ENCODE measurements around the gene TM7SF3.
"Not testable (repeated sequence)": the region's sequence is repeated elsewhere in the genome, so short reads cannot be mapped to it uniquely, and the experiment has no call there.

Gene TM7SF3

DNA sequence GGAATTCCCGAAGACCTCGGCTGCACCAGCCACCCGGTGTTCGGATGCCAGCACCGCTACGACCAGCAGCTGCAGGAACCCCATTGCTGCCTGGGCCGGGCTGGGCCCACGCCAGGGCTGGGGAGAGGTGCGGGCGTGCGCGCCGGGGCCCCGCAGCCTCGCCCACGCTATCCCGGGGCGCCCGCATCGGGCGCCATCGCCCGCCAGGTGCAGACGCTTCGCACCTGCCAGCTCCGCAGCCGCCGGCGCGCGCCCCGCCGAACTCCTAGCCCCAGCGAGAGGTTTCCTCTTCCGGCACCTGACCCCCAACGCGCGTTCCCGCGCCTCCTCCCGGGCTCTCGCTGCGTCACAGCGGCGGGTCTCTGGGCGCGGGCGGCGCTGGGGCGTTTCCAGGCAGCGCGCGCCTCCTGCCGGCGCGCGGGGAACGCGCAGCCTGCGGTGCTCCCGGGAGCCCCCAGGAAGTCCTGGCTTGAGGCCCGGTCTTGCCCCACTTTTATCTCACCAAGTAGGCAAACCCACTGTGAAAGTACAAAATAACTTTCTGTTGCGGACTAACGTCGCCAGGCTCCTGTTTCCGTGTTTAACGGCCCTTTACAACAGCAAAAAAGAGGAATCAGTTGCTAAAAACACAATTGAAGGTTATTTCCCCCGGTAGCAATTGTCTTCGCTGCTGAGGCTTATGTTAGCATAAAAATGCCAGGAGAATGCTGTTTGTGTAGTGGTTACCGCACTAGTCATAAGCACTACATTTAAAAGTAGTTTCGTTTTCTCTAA, at the start of gene TM7SF3:
Gene TM7SF3, minus strand, starts transcription at position 300 of the 774 bp plus-strand sequence. Its CDS starts 216 bp downstream, at position 84.
- FAIRE-seq, result no peak

DNA sequence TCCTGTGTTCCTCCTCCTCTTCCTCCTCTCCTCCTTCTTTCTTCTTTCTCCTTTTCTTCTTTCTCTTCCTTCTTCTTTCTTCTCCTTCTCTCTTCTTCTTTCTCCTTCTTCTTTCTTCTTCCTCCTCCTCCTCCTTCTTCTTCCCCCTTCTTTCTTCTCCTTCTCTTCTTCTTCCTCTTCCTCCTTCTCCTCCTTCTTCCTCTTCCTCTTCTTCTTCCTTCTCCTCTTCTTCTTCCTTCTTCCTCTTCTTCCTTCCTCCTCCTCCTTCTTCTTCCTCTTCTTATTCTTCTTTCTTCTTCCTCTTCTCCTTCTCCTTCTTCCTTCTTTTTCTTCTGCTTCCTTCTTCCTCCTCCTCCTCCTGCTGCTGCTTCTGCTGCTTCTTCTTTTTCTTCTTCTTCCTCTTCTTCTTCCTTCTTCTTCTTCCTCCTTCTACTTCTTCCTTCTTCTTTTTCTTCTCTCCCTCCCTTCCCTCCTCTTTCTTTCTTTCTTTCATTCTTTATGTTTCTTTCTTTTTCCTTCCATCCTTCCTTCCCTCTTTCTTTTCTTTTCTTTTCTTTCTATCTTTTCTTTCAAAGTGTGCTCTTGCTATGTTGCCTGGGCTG, 49.2 kb upstream of the TM7SF3 start:
- no peak for FAIRE-seq

DNA sequence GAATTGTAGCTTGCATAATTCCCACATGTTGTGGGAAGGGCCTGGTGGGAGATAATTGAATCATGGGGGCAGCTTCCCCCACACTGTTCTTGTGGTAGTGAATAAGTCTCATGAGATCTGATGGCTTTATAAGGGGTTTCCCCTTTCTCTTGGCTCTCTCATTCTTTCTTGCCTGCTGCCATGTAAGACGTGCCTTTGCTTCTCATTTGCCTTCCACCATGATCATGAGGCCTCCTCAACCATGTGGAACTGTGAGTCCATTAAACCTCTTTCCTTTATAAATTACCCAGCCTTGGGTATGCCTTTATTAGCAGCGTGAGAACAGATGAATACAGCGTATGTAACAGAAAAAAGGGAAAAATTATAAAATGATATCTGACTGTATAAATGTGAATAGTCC, 47.1 kb upstream of the TM7SF3 start:
- no peak for FAIRE-seq

DNA sequence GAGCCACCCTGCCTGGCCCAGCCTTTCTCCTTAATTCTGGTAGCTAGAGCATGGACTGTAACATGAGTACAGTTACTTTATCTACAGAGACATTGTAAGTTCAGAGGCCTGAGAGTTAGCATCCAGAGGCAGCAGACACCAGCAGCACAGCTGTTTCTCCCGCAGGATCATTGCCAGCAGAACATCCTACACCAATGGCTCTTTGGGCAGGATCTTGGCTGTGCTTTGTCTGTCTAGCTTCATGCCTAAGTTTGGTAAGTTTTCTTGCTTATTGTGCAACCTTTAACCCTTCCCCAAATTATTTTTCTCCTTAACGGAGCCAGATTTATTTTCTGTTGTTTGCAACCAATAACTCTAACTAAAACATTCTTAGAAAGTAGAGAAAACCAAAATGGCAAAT, 46.6 kb upstream of the TM7SF3 start:
- FAIRE-seq, result no peak

GRCh38 chr12:27057543-27057942, 43.4 kb upstream of the TM7SF3 start:
- no peak for FAIRE-seq

DNA sequence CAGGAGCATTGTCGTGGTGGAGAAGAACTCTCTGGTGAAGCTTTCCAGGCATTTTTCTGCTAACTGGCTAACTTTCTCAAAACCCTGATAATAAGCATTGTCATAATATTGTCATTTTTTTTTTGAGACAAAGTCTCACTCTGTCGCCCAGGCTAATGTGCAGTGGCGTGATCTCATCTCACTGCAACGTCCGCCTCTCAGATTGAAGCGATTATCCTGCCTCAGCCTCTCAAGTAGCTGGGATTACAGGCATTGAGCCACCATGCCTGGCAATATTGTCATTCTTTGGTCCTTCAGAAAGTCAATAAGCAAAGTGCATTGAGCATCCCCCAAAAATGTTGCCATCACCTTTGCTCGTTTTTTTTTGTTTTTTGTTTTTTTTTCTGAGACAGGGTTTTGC, 41.8 kb upstream of the TM7SF3 start:
- no peak for FAIRE-seq

GRCh38 chr12:27052742-27053141, 38.6 kb upstream of the TM7SF3 start:
- FAIRE-seq, result no peak

GRCh38 chr12:27052176-27052575, 38.0 kb upstream of the TM7SF3 start:
- FAIRE-seq, result no peak

DNA sequence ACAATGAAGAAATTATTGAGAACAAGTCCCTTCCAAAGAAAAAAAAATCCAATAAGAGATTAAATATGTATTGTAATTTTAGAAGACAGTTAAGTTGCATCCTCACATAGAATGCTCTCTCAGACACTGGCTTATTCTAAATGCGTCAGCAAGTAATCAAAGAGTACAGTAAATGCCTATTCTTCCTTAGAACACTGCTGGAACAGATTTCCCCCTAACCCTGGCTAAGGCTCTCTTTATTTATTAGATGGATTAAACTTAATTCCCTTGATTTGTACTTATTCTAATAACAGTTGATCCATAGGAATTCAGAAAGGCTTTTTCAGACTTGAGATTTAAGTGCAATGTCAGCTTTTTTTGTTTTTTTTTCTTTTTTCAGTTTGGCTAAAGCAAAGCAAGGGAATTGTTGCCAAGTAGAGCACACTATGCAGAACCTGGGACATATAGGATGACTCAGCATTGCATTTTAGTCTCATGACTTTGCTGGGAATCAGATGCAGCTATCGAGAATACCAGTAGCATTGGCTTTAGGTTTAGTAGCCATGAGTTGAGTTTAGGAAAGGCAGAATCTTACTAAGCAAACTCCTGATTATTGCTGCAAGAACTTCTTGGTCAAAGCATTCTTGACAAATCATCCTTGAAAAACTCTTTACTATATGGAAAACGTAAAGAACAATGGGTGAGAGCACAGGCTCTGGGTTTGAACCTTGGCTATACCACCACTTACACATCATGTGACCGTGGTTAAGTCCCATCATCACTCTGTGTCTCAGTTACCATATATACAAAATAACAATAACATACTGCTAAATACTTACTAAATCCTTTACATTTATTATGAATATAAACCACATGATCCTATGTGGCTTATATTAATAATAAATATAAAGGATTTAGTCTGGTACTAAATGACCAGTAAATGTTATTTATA, 34.9 kb upstream of the TM7SF3 start:
- no peak for FAIRE-seq

- not testable (repeated sequence) for FAIRE-seq
Measured at GRCh38 chr12:27042018-27042417, 27.8 kb upstream of the TM7SF3 start.

GRCh38 chr12:27040637-27041036, 26.5 kb upstream of the TM7SF3 start:
- not testable (repeated sequence) for FAIRE-seq

DNA sequence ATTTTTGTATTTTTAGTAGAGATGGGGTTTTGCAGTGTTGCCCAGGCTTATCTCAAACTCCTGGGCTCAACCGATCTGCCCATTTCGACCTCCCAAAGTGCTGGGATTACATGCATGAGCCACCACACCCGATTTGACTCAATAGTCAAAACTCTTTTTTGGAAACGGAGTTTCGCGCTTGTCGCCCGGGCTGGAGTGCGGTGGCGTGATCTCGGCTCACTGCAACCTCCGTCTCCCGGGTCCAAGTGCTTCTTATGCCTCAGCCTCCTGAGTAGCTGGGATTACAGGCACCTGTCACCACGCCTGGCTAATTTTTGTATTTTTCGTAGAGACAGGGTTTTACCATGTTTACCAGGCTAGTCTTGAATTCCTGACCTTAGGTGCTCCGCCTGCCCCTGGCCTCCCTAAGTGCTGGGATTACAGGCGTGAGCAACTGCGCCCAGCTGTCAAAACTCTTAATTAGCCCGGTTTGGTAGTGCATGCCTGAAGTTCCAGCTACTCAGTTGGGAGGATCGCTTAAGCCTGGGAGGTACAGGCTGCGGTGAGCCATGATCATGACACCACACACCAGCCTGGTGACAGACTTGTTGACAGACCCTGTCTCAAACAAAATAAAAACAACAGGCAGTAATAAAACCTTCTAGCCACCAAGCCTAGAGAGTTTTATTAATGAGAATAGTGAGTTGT, 20.6 kb upstream of the TM7SF3 start:
- FAIRE-seq, result no peak

GRCh38 chr12:27032679-27033078, 18.5 kb upstream of the TM7SF3 start:
- FAIRE-seq, result no peak

GRCh38 chr12:27031531-27031930, 17.3 kb upstream of the TM7SF3 start:
- no peak for FAIRE-seq

DNA sequence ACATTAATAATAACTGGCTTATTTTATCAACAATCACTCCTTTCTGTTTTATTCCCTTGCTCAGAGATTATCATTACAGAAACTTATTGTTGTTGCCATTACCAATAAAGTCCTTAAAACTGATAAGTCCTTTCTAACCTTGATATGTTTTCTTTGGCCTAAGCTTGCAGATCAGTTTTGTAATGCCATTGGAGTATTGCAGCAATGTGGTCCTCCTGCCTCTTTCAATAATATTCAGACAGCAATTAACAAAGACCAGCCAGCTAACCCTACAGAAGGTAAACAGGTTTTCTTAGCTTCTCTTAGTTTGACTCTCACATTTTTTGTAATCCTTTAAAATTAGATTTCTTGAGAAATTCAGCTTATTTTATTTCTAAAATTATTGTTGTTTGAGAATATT, 12.1 kb upstream of the TM7SF3 start:
- no peak for FAIRE-seq

DNA sequence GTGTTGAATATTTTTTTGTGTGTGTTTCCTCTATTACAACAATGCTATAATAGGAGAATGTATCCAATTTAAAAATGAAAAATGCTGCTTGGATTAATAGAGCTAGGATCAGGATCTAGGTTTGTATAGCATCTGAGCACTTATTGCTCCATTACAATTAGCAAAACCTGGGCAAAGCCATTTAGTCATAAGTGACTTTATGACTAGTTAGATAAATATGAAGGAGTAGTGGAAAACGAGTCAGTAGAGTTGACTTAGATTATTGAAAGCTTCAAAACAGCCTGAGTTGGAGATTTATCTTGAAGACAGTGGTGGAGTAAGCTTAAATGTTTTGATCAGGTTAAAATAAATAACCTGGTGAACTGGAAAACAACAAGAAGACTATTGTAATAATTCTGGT, 10.9 kb upstream of the TM7SF3 start:
- no peak for FAIRE-seq

DNA sequence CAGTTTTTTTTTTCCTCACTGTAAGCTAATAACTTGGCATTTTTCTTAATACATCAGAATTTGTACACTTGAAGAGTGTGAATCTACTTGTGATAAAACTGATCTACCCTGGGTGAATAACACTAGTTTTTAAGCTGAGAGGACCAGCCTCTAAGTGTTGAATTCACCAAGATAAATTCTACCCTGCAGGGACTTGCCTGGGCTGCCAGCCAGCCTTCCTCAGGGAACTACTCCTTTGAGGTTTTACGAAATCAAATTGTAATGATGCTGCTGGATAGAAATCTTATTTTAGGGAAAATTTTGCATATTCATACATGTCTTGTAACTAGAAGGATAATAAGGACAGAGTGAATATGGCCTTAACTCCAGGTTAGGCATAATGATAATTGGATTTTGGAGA, 10.1 kb upstream of the TM7SF3 start:
- FAIRE-seq, result no peak

GRCh38 chr12:27020761-27021160, 6.6 kb upstream of the TM7SF3 start:
- FAIRE-seq, result no peak

- FAIRE-seq, result no peak
Measured at GRCh38 chr12:27018037-27018436, 3.9 kb upstream of the TM7SF3 start.

DNA sequence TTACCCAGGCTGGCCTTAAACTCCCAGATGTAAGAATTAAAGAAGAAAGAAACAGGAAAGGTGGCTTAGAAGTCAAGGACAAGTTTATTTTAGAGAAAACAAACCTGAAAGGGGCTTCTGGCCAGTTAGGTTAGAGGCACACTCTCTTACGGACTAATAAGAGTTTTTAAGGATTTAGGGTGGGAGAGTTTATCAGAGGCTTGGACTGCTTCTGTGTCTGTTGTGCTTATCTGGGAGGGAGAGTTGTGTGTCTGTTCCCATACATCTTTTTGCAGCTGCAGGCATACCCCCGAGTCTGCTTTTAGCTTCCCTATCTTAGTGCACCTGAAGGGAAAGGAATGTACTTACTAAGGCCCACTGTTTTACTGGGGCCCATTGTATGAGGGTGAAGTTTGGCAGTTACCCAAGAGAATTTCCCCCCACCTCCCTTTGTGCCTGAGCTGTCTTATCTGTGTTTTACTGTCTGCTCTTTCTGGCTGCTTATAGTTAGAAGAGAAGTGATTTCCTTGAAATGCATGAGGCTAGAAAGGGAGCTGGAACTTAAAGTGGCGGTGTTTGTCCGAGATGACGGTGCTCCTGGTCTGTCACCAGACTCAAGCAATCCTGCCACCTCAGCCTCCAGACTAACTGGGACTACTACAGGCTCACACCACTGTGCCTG, 3.1 kb upstream of the TM7SF3 start:
- FAIRE-seq, result not testable (repeated sequence)

GRCh38 chr12:27015730-27016076, 1.5 kb upstream of the TM7SF3 start:
- peak; percentile 54 for FAIRE-seq

All from TTC549 (cell line).